Hematopoietic multipotent progenitor cell treated with erythropoietin and hydrocortisone succinate and interleukin-3 and kit ligand, for 17 days (in vitro differentiated cells): ENCODE measurements around the gene EIF1.
"Not testable (repeated sequence)": the region's sequence is repeated elsewhere in the genome, so short reads cannot be mapped to it uniquely, and the experiment has no call there.

Experiments
- DNase-seq: peaks from one replicate; pipeline ENCODE4 v3.0.0-alpha.2; 2015; ENCODE audit warnings: low spot score

EIF1 gene

DNA sequence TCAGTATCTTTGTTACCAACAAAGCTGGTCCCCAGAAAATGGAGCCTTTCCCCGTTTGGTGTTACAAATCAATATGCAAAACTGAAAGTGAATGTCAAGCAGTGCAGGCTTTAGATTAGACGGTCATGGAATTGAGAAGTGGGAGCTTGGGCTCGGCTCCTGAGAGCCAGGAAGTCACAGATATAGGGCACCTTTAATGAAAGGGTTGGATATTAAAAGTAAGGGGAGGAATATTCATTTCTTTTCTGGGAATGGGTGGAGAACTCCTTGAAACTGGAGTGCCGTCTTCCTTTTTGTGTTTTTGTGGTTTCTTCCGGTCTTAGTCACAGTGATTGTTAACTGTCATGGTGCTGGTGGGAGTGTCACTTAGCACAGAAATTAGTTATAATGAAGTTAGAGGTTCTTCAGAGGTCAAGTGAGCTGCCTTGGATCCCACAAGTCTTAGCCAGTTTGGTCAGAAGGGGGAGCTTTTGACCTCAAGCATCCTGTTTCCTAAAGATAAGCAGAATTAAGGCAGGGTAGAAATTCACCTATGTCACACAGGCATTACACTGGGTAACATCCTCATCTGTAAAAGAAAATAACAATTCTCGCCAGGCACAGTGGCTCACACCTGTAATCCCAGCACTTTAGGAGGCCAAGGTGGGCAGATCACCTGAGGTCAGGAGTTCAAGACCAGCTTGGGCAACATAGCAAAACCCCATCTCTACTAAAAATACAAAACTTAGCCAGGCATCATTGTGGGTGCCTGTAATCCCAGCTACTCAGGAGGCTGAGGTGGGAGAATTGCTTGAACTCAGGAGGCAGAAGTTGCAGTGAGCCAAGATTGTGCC, 9.6 kb upstream of the EIF1 start:
- peak; percentile 83 for DNase-seq

- no peak for DNase-seq
Observed at GRCh38 chr17:41679740-41680425, 8.8 kb upstream of the EIF1 start.

- no peak for DNase-seq
Observed at GRCh38 chr17:41680426-41681040, 8.2 kb upstream of the EIF1 start.

GRCh38 chr17:41681776-41682175, 6.9 kb upstream of the EIF1 start:
- DNase-seq = no peak

DNA sequence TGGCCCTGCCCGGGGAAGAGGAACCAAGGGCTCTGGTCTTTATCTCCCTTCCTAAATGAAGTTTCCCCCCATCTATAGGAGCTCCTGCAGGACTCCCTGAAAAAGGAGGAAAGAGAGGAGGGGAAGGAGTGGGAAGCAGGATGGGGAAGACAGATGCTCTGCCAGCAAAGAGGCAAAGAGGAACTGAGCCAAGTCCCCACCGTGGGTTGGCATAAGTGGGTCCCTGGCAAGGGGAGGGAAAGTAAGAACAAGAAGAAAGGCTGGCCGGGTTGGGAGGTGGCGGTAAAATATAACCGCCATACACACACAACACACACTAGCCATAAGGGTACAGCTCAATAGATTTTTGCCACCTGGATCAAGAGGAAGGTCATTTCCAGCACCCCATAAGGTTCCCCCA, 6.1 kb upstream of the EIF1 start:
- no peak for DNase-seq

GRCh38 chr17:41683441-41684007, 5.2 kb upstream of the EIF1 start:
- DNase-seq = no peak

DNA sequence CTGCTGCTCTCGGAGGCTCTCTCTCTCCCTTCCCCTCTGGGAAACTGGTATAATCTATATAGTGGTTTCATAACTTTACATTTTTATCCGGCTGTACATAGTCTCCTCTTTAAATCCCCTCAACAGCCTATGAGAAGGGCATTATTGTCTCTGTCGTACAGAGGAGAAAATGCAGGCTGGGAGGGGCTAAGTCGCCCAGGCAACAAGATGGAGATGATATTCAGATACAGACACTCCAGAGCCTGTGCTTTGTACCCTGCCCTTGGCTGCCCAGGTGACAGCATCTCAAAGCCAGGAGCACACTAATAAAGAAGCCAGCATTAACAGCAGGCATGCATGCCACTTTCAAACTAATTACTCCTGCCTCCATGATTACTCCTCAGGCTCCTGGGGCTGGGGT, 4.7 kb upstream of the EIF1 start:
- DNase-seq = no peak

GRCh38 chr17:41685753-41686152, 2.9 kb upstream of the EIF1 start:
- DNase-seq = not testable (repeated sequence)

DNA sequence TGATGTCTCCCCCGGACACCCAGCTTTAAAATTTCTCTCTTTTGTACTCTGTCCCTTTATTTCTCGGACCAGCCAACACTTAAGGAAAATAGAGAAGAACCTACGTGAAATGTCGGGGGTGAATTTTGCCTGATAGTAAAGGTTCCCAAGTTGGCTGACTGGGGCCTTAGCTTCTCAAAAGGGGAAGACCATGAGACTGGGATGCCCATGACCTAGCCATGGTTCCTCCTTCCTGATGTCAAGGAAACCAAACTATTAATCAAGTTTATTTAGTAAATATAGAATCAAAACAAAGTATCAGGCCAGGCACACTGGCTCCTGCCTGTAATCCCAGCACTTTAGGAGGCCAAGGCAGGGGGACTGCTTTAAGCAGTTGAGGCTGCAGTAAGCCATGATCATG, 2.4 kb upstream of the EIF1 start:
- DNase-seq = no peak

DNA sequence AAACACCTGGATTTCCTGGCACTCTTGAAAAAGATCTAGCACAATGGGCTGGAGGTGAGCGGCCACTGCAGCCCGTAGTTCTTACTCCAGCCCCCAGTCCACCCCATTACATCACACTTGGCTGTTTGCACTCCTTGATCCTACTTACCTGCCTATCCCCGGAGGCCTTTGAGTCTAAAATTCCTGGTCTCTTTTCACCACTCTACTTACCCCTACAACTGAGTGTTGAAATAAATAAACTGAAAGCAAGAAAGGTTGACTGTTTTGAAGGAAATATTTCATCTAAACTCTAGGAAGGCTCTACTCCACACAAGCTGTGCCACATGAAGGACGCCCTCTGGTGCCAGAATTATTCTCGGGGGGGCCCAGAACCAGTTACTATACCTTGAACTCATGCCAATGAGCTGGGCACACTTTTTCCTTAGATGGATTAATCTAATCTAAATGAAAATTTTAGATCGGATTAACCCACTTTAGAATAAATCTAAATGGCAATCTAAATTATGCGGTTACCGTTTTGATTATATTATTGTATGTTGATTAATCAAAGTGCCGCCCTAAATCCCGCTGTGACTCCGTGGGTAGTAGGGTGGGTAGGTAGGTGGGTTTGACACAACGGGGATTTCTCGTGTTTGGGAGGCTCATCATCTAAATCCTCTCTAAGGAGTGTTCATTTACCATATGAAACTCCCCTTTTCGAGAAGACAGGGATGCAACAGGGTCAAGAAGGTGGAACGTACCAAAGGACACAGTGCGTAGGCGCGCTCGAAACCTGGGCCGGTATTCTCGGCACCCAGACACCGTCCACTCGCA, 651 bp upstream of the EIF1 start:
- peak; percentile 87 for DNase-seq

DNA sequence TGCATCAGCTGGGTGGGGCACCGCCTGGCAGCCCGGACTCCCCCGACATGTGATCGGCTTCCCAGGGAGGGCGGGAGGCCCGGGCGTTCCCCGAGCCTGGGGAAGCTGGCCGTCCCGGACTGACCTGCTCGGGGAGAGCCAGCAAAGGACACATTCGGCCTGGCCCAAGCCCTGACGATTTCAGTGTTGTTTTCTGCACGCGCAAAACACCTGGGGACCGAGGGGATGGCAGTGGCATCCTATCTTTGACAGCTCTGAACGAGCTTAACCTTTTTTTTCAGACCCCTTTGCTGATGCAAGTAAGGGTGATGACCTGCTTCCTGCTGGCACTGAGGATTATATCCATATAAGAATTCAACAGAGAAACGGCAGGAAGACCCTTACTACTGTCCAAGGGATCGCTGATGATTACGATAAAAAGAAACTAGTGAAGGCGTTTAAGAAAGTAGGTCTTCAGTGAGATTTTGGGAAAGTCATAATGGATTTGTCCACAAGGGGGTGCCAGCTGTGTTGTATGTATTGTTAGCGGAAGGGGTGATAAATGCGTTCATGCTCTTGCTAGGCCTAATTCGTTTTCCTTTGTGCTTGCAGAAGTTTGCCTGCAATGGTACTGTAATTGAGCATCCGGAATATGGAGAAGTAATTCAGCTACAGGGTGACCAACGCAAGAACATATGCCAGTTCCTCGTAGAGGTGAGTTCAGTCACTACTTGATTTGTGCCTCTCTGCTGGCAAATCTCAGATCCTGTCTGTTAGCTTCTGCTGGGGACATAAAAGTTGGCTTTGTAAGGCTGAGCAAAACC, 1.0 kb downstream of the EIF1 start:
- DNase-seq = peak; percentile 90

DNA sequence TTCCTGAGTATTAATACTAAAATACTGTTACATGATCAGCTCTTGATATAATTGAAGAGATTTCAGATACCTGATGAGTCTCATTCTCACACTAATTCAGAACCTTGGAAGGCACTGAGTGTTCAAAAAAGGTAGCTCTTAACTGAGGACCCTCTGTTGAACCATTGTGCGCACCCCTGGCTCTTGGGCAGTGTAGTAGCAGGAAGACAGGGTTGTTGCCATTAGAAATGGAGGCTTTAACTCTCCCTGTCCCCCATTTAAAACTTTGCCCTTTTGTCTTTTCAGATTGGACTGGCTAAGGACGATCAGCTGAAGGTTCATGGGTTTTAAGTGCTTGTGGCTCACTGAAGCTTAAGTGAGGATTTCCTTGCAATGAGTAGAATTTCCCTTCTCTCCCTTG, 1.8 kb downstream of the EIF1 start:
- DNase-seq = peak; percentile 22

DNA sequence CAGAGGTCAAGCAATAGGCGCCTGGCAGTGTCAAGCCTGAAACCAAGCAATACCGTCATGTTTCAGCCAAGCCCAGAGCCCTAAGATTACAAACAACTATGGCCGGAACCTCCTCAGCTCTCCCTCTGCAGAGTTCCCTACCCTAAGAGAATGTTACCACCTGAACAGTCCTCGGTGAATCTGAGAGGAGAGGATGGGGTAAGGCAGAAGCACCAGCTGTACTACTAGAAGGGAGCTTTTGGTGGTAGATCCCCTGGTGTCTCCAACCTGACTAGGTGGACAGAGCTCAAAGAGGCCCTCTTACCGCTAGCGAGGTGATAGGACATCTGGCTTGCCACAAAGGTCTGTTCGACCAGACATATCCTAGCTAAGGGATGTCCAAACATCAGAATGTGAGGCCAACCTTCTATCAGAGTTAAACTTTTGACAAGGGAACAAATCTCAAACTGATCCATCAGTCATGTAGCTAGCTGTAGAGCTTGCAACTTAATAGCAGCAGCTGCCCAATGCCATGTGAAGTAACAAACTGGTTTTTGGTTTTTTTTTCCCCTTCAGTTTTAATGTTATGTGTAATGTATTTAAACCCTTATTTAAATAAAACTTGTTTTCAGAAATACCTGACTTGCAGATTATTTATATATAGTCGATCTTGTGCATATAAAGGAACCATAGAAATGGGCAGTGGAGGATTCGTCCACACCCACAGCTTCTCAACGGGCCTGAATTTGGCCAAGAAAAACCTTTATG, 2.5 kb downstream of the EIF1 start:
- peak; percentile 30 for DNase-seq

DNA sequence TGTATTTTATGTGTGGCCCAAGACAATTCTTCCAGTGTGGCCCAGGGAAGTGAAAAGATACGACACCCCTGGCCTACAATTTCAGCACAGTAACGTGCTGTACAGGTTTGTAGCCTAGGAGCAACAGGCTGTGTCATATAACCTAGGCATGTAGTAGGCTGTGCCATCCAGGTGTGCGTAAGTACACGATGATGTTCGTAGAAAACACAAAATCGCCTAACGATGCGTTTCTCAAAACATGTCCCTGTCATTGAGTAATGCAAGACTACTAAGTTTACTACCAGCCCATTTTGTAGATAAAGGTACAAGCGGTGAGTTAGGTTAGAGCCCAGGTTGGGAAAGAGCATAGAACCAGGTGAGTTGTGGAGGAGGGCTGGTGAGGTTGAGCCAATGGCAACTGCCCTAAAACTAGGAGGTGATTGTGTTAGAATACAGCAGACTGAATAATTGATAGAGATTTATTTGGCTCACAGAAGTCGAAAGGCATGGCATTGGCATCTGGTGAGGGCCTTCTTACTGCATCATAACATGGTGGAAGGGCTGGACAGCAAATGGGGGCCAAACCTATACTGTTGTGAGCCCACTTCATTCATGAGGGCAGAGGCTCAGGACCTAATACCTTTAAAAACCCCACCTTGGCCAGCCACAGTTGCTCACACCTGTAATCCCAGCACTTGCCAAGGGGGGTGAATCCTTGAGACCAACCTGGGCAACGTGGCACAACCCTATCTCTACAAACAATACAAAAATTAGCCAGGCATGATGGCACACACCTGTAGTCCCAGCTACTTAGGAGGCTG, 4.2 kb downstream of the EIF1 start:
- peak; percentile 23 for DNase-seq

DNA sequence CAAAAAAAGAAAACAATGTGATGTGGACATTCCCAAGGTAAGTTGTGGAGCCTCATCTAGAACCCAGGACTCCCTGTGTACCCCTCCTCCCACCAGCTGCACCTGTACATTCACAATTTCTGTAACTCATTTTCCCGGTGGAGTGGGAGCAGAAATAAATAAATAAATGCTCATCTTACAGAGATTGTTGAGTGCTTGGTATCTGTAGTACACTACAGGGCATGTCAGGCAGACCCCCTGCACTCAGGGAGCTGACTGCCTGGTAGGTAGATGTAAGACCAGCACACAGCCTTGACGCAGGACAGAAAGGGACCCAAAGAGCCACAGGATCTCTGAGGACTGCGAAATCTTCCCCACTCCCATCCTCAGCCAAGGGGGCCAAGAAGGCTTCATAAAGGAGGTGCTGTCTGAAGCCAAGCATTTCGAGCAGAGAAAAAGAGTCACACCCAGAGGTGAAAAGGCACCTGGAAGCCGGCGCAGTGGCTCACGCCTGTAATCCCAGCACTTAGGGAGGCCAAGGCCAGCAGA, 6.5 kb downstream of the EIF1 start:
- peak; percentile 29 for DNase-seq

- peak; percentile 89 for DNase-seq
Observed at GRCh38 chr17:41695954-41696757, 7.5 kb downstream of the EIF1 start.

DNA sequence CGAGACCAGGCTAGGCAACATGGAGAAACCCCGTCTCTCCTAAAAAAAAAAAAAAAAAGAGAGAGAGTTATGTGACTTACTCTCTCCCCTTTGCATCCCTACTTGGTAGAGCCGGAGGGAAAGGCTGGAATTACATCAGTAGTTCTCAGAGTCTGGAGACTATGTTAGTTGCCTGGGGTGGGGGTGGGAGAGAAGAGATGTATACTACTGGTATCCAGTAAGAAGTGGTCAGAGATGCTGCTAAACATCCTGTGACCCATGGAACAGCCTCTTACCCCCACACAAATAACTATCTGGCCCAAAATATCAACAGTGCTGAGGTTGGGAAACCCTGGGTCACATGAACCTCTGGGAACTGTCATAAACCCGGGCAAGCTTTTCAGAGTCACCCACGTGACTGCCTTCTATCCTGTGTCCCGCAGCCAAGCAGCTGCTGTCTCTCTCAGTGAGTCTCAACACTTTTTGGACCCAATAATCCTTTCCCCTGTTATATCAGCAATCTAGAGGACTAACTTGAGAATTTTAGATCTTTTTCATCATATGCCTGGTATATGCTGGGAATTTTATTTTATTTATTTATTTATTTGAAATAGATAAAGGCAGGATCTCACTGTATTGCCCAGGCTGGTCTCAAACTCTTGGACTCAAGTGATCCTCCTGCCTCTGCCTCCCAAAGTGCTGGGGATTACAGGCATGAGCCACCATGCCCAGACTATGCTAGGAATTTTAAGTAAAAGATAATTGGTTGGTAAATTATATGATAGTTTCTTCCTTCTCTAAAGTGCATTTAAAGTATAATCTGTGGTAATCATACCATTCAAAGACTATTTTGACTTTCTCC, 8.7 kb downstream of the EIF1 start:
- no peak for DNase-seq
